NT2/D1 (cell line): ENCODE results near the gene ITGB4.

Experiments used
- SUZ12 ChIP-seq: IDR thresholded peaks from 2 replicates; pipeline ENCODE4 v1.6.1; 2011; ENCODE audit not compliant: insufficient read length, insufficient read depth; ENCODE audit errors: extremely low read depth
- YY1 ChIP-seq: IDR thresholded peaks from 2 replicates; pipeline ENCODE4 v1.6.1; 2011; ENCODE audit not compliant: insufficient read length, insufficient read depth
- ZNF274 ChIP-seq: IDR thresholded peaks from 2 replicates; pipeline ENCODE4 v1.6.1; 2011; ENCODE audit warnings: mild to moderate bottlenecking, low read depth, low read length

DNA sequence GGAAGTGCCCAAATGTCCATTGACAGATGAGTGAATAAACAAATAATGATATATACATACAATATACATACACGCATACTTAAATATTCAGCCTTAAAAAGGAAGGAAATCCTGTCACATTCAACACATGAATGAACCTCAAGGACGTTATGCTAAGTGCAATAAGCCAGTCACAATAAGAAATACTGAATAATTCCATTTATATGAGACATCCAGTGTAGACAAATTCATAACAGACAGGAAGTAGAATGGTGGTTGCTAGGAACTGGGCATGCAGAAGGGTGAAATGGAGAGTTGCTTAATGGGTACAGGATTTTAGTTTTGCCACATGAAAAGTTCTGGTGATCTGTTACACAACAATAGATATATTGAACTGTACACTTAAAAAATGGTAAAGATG, 8.8 kb upstream of the ITGB4 start:
- TF ChIP-seq YY1 (no peak), SUZ12 (no peak), ZNF274 (no peak)
